UCSD-AML1 (cell line): Measurements from ENCODE around the gene CNIH2.
"Not testable (repeated sequence)": the region's sequence is repeated elsewhere in the genome, so short reads cannot be mapped to it uniquely, and the experiment has no call there.

Experiments used
- DNase-seq: peaks from one replicate; lab custom pipeline; 2025; ENCODE audit not compliant: unreplicated experiment; lab: John Stamatoyannopoulos, UW

CNIH2 gene

GRCh38 chr11:66275984-66276612, 1.9 kb upstream of the CNIH2 start:
- no peak for DNase-seq

GRCh38 chr11:66276619-66277018, 1.4 kb upstream of the CNIH2 start:
- not testable (repeated sequence) for DNase-seq

DNA sequence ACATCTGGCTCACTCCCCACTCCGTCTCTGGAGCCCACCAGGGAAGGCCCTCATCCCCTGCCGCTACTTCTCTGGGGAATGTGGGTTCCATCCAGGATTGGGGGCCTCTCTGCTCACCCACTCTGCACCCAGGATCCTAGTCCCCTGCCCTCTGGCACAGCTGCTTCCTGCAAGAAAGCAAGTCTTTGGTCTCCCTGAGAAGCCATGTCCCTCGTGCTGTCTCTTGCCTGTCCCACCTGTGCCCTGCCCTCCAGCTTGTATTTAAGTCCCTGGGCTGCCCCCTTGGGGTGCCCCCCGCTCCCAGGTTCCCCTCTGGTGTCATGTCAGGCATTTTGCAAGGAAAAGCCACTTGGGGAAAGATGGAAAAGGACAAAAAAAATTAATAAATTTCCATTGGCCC, 911 bp upstream of the CNIH2 start:
- peak; percentile 36 for DNase-seq

GRCh38 chr11:66278363-66279091, 552 bp downstream of the CNIH2 start:
- no peak for DNase-seq

- no peak for DNase-seq
Observed at GRCh38 chr11:66279092-66279734, 1.2 kb downstream of the CNIH2 start.

DNA sequence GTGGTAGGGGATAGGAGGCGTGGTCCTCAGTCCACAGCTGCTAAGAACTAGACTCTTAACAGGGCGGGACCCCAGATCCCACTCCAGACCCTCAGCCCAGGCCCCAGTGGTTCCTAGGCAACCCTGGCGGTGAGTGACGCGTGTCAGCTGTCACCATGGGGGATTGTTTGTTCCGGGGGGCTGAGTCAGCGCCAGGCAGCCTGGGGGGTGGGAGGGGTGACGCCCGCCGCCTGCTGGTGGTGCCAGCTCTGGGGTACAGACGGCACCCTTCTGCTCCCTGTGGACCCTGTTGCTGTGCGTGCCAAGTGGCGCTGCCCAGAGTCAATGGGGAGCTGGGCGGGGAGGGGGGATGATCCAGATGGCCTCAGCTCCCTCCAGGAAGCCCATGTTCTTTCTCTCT, 2.5 kb downstream of the CNIH2 start:
- DNase-seq = no peak

DNA sequence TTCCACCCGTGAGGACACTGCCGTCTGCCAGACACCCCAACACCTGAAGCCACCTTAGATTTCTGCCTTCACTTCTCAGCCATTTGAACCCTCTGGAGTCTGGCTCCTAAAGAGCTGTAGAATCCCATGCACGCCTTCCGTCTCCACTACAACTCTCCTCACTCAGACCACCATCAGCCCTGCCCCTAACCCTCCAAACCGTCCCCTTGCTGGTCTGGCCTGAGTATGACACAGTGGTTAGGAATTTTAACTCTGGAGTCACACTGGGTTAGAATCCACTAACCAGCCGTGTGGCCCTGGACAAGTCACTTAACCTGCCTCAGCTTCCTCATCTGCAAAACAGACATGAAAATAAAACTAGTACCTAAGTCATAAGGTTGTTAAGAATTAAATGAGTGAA, 3.0 kb downstream of the CNIH2 start:
- DNase-seq = no peak

- no peak for DNase-seq
Observed at GRCh38 chr11:66281776-66282467, 3.9 kb downstream of the CNIH2 start.

- DNase-seq = peak; percentile 96
Observed at GRCh38 chr11:66282468-66283455, 4.8 kb downstream of the CNIH2 start.

DNA sequence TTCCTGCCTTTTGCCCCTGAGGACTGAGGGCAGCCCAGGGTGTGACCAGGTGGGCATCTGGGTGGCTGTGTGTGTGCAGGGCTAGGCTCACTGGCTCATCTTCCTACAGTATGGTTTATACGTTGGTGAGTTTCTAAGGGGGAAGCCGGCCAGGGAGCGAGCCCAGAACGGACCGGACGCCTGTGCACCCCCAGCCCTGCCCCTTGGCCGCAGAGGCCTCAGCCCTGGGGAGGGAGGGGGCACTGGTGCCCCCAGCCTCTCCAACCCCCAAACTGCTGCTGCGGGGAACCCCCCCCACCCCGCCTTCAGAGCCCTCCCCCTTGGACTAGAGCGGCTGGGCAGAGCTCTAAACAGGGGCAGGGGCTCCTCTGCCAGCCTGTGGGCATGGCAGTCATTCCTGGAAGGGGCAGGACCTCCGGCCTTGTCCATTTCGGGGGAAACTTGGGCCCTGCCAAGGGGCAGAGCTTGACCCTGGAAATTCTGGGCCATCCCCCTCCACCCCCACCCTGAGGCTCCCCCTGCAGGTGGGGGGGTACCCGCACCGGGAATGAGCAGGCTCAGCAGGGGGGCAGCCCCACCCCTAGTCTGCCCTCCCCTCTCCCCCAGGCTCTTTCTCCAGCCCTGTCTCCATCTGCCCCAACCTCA, 5.6 kb downstream of the CNIH2 start:
- DNase-seq = no peak

- no peak for DNase-seq
Observed at GRCh38 chr11:66284526-66285078, 6.6 kb downstream of the CNIH2 start.

DNA sequence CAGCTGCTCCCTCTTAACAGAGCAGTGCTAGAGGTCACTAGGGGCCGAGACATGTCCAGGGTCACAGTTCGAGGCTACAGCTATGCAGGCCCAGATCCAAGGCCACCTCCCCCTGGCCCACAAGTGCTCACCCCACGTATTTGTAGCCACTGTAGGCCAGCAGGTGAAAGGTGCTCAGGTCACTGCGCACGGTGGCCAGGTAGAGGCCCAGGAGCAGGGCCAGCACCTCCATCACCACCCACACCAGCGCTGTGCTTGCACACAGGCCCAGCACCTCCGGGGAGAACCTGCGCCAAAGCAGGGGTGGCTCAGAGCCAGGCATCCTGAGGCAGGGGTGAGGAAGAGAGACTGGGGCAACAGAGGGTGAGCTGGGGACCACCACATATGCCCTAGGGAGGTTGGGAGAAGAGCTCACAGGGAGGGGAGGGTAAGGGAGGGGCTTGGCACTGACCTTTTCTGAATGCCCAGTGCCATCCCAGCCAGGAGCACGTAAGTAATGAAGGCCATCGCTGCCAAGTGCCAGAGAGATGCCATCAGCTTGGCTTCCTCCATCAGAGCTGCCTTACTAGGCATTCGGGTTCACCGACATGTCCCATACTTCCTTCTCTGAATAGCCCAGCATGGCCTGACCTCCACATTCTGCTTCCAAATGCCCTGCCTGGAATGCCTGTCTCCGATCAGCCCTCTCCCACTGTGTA, 7.4 kb downstream of the CNIH2 start:
- no peak for DNase-seq

DNA sequence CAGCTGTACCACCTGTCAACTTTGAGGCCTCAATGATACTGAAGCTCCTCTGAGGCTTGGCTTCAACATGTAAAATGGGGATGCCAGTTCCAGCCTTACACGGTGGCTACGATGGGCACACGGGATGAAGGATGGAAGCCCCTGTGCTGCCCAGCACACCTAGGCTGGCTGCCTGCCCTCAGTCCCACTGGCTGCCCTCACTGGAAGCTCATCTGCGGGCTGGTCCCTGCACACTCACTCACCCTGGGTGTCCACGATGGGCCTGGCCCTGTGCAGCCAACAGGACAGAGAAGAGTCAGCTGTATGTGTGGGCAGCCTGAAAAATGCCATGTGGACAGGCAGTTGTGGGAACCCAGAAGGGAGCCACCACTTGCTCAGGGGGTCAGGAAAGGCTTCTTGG, 8.7 kb downstream of the CNIH2 start:
- DNase-seq = no peak

GRCh38 chr11:66287211-66287888, 9.4 kb downstream of the CNIH2 start:
- DNase-seq = no peak

DNA sequence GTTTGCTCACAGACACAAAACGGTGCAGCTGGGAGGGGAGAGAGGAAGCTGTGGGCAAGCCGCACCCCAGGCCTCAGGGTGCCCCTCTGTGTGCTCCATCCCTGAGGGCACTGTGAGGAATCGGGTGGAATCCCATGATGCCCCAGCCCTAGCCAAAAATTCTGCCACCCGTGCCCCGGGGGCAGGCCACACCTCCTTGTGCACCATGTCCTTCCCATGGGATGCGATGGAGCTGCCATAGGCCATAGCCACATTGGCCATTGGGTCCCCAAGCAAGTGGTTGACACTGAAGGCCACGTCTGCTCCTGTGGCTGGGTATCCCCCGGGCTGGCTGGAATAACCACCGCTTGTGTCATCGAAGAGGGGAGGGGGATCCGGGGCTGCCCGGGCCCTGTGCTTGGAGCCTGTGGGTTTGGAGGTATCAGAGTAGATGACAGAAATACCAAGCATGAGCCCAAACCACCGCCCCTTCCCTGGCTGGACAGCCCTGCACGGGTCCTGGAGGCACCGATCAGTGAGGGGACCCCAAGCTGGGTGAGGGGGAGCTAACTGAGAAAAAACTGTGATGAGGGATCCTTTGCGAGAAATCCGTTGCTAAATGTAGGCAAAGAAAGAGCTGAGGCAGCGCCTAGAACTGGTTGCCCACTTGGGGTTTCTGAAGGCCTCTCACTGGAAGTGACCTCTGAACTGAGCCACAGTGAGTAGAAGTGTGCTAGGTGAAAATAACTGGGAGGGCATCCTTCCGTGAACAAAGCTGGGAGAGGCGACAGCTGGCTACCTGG, 10.1 kb downstream of the CNIH2 start:
- no peak for DNase-seq

DNA sequence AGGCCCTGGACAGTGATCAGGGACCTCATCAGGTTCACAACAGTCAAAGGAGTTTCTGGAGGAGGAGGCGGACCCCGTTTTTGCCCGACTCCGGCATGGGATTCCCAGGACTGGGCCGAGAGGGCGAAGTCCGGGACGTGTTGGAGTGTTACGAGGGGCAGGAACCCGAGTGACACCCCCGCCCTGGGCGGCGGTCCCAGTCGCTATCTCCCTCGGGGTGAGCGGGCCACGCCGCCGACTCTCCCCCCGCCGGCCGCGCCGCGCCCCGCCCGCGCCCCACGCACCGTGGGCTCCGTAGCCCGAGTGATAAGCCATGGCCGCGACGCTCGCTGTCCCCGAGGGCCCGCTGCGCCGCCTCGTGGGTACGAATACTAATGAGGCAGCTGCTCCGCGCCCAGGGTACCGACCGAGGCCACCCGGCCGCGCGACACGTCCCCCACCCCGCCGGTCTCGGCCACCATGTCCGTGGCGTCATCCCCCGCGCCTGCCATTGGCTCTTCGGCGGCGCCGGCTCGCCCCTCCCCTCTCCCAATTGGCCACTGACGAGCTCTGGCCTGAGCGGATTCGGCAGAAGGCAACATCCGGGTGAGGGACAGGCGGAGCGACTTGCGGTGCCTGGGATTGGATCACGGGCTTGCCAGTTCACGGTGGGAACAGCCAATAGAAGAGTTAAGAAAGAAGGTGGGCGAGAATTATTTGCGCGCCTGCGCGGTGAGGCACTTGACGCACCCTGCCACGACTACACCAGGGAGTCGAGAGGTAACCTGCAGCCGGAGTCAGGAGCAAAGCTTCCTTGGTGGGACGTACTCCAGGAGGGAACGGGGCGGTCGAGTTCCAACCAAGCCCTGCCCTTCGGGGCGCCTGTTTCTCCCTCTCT, 10.9 kb downstream of the CNIH2 start, which contains the start of gene YIF1A:
YIF1A (minus strand) TSS at position 473 of the 877 bp plus-strand sequence; CDS start at position 315, 158 bp downstream.
- peak; percentile 97 for DNase-seq
